ENCODE measurements around the gene EIF6. TPM values are rescaled to one million over a fixed set of nuclear protein-coding genes. Genes with fewer than 3 reads are reported as not detected.

EIF6 gene
- total RNA-seq, 2 donors from 2014 or later = 127 to 132 TPM

GRCh38 chr20:35314816-35315631 is 30.5 kb upstream of the EIF6 start:
- Mint-ChIP-seq H3K27ac (peak overlapping the region; percentile 7), H3K27me3 (ENCODE audit: insufficient read depth) (no peaks in the 10 kb centered on the region), H3K9me3 (no peaks in the 10 kb centered on the region), H3K4me1 (peaks cover 19% of the 10 kb centered on the region), H3K4me3 (no peak overlapping the region), H3K36me3 (ENCODE audit: low read depth) (peaks cover 13% of the 10 kb centered on the region)
- 80 to 91% methylated on average over 3 of the region's 3 CpGs for WGBS, 2 experiments (ENCODE audit: insufficient coverage in 1 of 2, insufficient read length in 1 of 2)
- H3K4me3 ChIP-seq (ENCODE audit: low read length) = no peak overlapping the region
- H3K9ac ChIP-seq (ENCODE audit: extremely low read depth, low read length, poor library complexity, severe bottlenecking) = no peak overlapping the region
- H3K36me3 ChIP-seq (ENCODE audit: control insufficient read depth, insufficient read depth, low read length) = peaks cover 9% of the 10 kb centered on the region
- no peaks in the 10 kb centered on the region for H3K4me1 ChIP-seq (ENCODE audit: control insufficient read depth, insufficient read depth, low read length)
- TF ChIP-seq CTCF (conservative IDR thresholded peaks at IDR 0.05) = no peak
- H3K27me3 ChIP-seq (ENCODE audit: control insufficient read depth, insufficient read depth, low read length, poor library complexity, severe bottlenecking) = no peaks in the 10 kb centered on the region
- H3K27ac ChIP-seq (ENCODE audit: low read depth, low read length) = no peak overlapping the region
- no peaks in the 10 kb centered on the region for H3K9me3 ChIP-seq (ENCODE audit: control insufficient read depth, low read length)
- DNase-seq = no peak

- H3K4me1 Mint-ChIP-seq = peaks cover 19% of the 10 kb centered on the region
- Histone ChIP-seq H3K9me3 (ENCODE audit: control insufficient read depth, low read length) (no peaks in the 10 kb centered on the region), H3K4me1 (ENCODE audit: control insufficient read depth, insufficient read depth, low read length) (peaks cover 4% of the 10 kb centered on the region), H3K27me3 (ENCODE audit: control insufficient read depth, insufficient read depth, low read length, poor library complexity, severe bottlenecking) (no peaks in the 10 kb centered on the region), H3K4me3 (ENCODE audit: low read length) (no peak overlapping the region), H3K9ac (ENCODE audit: extremely low read depth, low read length, poor library complexity, severe bottlenecking) (no peak overlapping the region), H3K36me3 (ENCODE audit: control insufficient read depth, insufficient read depth, low read length) (peaks cover 9% of the 10 kb centered on the region), H3K27ac (ENCODE audit: low read depth, low read length) (no peak overlapping the region)
- no peaks in the 10 kb centered on the region for H3K27me3 Mint-ChIP-seq (ENCODE audit: insufficient read depth)
- no peak for TF ChIP-seq CTCF (conservative IDR thresholded peaks at IDR 0.05)
- 60% methylated on average over 1 of the region's 1 CpG; no CpG with 5 or more reads in 1 of the 2 experiments for WGBS, 2 experiments (ENCODE audit: insufficient coverage in 1 of 2, insufficient read length in 1 of 2)
- H3K4me3 Mint-ChIP-seq = no peak overlapping the region
- peaks cover 19% of the 10 kb centered on the region for H3K36me3 Mint-ChIP-seq (ENCODE audit: low read depth)
- no peaks in the 10 kb centered on the region for H3K9me3 Mint-ChIP-seq
- H3K27ac Mint-ChIP-seq = peak overlapping the region; percentile 25
- no peak for DNase-seq
Measured at GRCh38 chr20:35312318-35312717, 27.7 kb upstream of the EIF6 start.

- H3K27me3 ChIP-seq (ENCODE audit: control insufficient read depth, insufficient read depth, low read length, poor library complexity, severe bottlenecking) = no peaks in the 10 kb centered on the region
- H3K36me3 ChIP-seq (ENCODE audit: control insufficient read depth, insufficient read depth, low read length) = peaks cover 9% of the 10 kb centered on the region
- no peak for TF ChIP-seq CTCF (conservative IDR thresholded peaks at IDR 0.05)
- Mint-ChIP-seq H3K36me3 (ENCODE audit: low read depth) (peaks cover 19% of the 10 kb centered on the region), H3K27me3 (ENCODE audit: insufficient read depth) (no peaks in the 10 kb centered on the region), H3K27ac (peak overlapping the region; percentile 3), H3K4me1 (peaks cover 19% of the 10 kb centered on the region), H3K4me3 (no peak overlapping the region), H3K9me3 (no peaks in the 10 kb centered on the region)
- no peak overlapping the region for H3K4me3 ChIP-seq (ENCODE audit: low read length)
- no peaks in the 10 kb centered on the region for H3K9me3 ChIP-seq (ENCODE audit: control insufficient read depth, low read length)
- no peak for DNase-seq
- peaks cover 4% of the 10 kb centered on the region for H3K4me1 ChIP-seq (ENCODE audit: control insufficient read depth, insufficient read depth, low read length)
- H3K27ac ChIP-seq (ENCODE audit: low read depth, low read length) = no peak overlapping the region
- 90 to 100% methylated on average over 1 to 4 of the region's 5 CpGs for WGBS, 2 experiments (ENCODE audit: insufficient coverage in 1 of 2, insufficient read length in 1 of 2)
- no peak overlapping the region for H3K9ac ChIP-seq (ENCODE audit: extremely low read depth, low read length, poor library complexity, severe bottlenecking)
Measured at GRCh38 chr20:35311822-35312221, 27.2 kb upstream of the EIF6 start.
